Liver (tissue), 9 donors: Measurements from ENCODE around the gene ZNF629. TPM values are rescaled to one million over a fixed set of nuclear protein-coding genes. Genes with fewer than 3 reads are reported as not detected.

Experiments used
- DNase-seq: peaks from one replicate; pipeline ENCODE4 v3.0.0-alpha.2; 2017; ENCODE audit warnings: low spot score
- H3K27ac ChIP-seq, 2 donors: one replicate each; pipeline ENCODE4 v1.7.0; 2013; ENCODE audit warnings: inconsistent platforms in 2 of 2, low read length in 2 of 2, control low read depth in 1 of 2, low read depth in 1 of 2, mild to moderate bottlenecking in 1 of 2
- H3K27me3 ChIP-seq, 4 donors: one replicate each; pipeline versions ENCODE4 v1.6.1 to v1.7.0; 2013; ENCODE audit warnings: low read length in 3 of 4, inconsistent platforms in 1 of 4, mild to moderate bottlenecking in 1 of 4, moderate library complexity in 1 of 4; ENCODE audit not compliant: control insufficient read depth in 4 of 4, insufficient read depth in 4 of 4
- H3K36me3 ChIP-seq, 4 donors: one replicate each; pipeline versions ENCODE4 v1.6.1 to v1.7.0; 2013; ENCODE audit warnings: low read length in 3 of 4, mild to moderate bottlenecking in 3 of 4, low read depth in 1 of 4, moderate library complexity in 1 of 4; ENCODE audit not compliant: control insufficient read depth in 4 of 4, insufficient read depth in 3 of 4
- H3K4me1 ChIP-seq, 4 donors: one replicate each; pipeline versions ENCODE4 v1.6.1 to v1.7.0; 2013; ENCODE audit warnings: low read length in 3 of 4, mild to moderate bottlenecking in 3 of 4, moderate library complexity in 1 of 4; ENCODE audit not compliant: control insufficient read depth in 4 of 4, insufficient read depth in 4 of 4
- H3K4me3 ChIP-seq, 3 donors: one replicate each; pipeline versions ENCODE4 v1.6.1 to v1.7.0; 2013; ENCODE audit warnings: low read length in 3 of 3, control low read depth in 1 of 3, low read depth in 1 of 3, mild to moderate bottlenecking in 1 of 3
- H3K9ac ChIP-seq, 2 donors: one replicate each; pipeline ENCODE4 v1.7.0; 2013; ENCODE audit warnings: low read length in 2 of 2, mild to moderate bottlenecking in 2 of 2, moderate library complexity in 2 of 2, control low read depth in 1 of 2, low read depth in 1 of 2
- H3K9me3 ChIP-seq, 4 donors: one replicate each; pipeline versions ENCODE4 v1.6.1 to v1.7.0; 2013; ENCODE audit warnings: low read length in 3 of 4; ENCODE audit not compliant: control insufficient read depth in 4 of 4
- EGR1 ChIP-seq, 2 donors: IDR thresholded peaks; 2 replicates each; pipeline ENCODE4 v1.6.1; 2016 to 2018; ENCODE audit warnings: antibody characterized with exemption in 2 of 2, low read depth in 2 of 2
- FOXA1 ChIP-seq: IDR thresholded peaks from 2 replicates; pipeline ENCODE4 v1.6.1; 2016; ENCODE audit warnings: antibody characterized with exemption
- GABPA ChIP-seq, 2 donors: IDR thresholded peaks in 1 of 2; conservative IDR thresholded peaks in 1 of 2; 2 replicates each; pipeline ENCODE4 v1.6.1; 2016; ENCODE audit warnings: antibody characterized with exemption in 2 of 2, mild to moderate bottlenecking in 1 of 2, moderate library complexity in 1 of 2
- HNF4A ChIP-seq, 2 donors: conservative IDR thresholded peaks; 2 replicates each; pipeline ENCODE4 v1.6.1; 2016; ENCODE audit warnings: antibody characterized with exemption in 2 of 2, mild to moderate bottlenecking in 2 of 2
- HNF4G ChIP-seq: IDR thresholded peaks from 2 replicates; pipeline ENCODE4 v1.6.1; 2016; ENCODE audit warnings: antibody characterized with exemption
- JUND ChIP-seq, 2 donors: IDR thresholded peaks; 2 replicates each; pipeline ENCODE4 v1.6.1; 2016; ENCODE audit warnings: antibody characterized with exemption in 2 of 2
- MAX ChIP-seq: IDR thresholded peaks from 2 replicates; pipeline ENCODE4 v1.6.1; 2016; ENCODE audit warnings: antibody characterized with exemption
- NR2F2 ChIP-seq: IDR thresholded peaks from 2 replicates; pipeline ENCODE4 v1.6.1; 2016; ENCODE audit warnings: antibody characterized with exemption
- RAD21 ChIP-seq, 2 donors: IDR thresholded peaks; 2 replicates each; pipeline ENCODE4 v1.6.1; 2016; ENCODE audit warnings: antibody characterized with exemption in 2 of 2, mild to moderate bottlenecking in 2 of 2
- REST ChIP-seq: IDR thresholded peaks from 2 replicates; pipeline ENCODE4 v1.6.1; 2016; ENCODE audit warnings: antibody characterized with exemption, mild to moderate bottlenecking
- RXRA ChIP-seq, 2 donors: IDR thresholded peaks; 2 replicates each; pipeline ENCODE4 v1.6.1; 2017 to 2018; ENCODE audit warnings: antibody characterized with exemption in 2 of 2, mild to moderate bottlenecking in 1 of 2
- SP1 ChIP-seq: IDR thresholded peaks from 2 replicates; pipeline ENCODE4 v1.6.1; 2018; ENCODE audit warnings: antibody characterized with exemption, mild to moderate bottlenecking
- TAF1 ChIP-seq: conservative IDR thresholded peaks from 2 replicates; pipeline ENCODE4 v1.6.1; 2016; ENCODE audit warnings: antibody characterized with exemption, mild to moderate bottlenecking
- YY1 ChIP-seq: IDR thresholded peaks from 2 replicates; pipeline ENCODE4 v1.6.1; 2016; ENCODE audit warnings: antibody characterized with exemption, mild to moderate bottlenecking
- WGBS: extraction: QIAGEN DNeasy Blood & Tissue Kit; methylation state at CpG from one replicate; pipeline ENCODE4 v1.1.7; 2013; 5-methylcytosine and 5-hydroxymethylcytosine counted together
- polyA plus RNA-seq, 2 donors: library from polyadenylated mRNA; stranded (reverse) in 1 of 2; unstranded in 1 of 2; fragments of 200-250 nt in 1 of 2; fragments of >200 nt in 1 of 2; fragmentation: Nextera tagmentation in 1 of 2; extraction: Ambion mirVana in 1 of 2; gene quantifications; one replicate each; pipeline versions ENCODE4 v1.2.1 to v1.2.3, GENCODE V29; 2013 to 2015
- total RNA-seq, 2 donors: library from RNA; depleted of rRNA; stranded (reverse); fragments of >200 nt; gene quantifications; one replicate each; pipeline ENCODE4 v1.2.3, GENCODE V29; 2014
- TF ChIP-seq, protein P1 (sequence below): IDR thresholded peaks from 2 replicates; pipeline ENCODE4 v1.6.1; 2016; ENCODE audit warnings: antibody characterized with exemption
- TF ChIP-seq, protein P2 (sequence below): fragments of 150-350 bp; IDR thresholded peaks from 2 replicates; pipeline ENCODE4 v1.5.1; 2017; ENCODE audit warnings: improper control_type of control experiment, low read depth, low read length; ENCODE audit not compliant: missing input control
- TF ChIP-seq, protein P3 (sequence below): IDR thresholded peaks from 2 replicates; pipeline ENCODE4 v1.6.1; 2016; ENCODE audit warnings: antibody characterized with exemption
- donor health status: healthy.
- donor health status: healthy.
- donor health status: healthy.
- donor health status: healthy.
- donor health status: healthy.

The ZNF629 gene
- total and polyA plus RNA-seq, 4 donors: 0.86 to 4.2 (median 3.4) TPM

- H3K9me3 ChIP-seq: no peaks in the 10 kb centered on the region
- H3K9ac ChIP-seq: no peak overlapping the region
- H3K27ac ChIP-seq: no peak overlapping the region
- DNase-seq: no peak
- no peak overlapping the region for H3K4me3 ChIP-seq
- 79% methylated on average over 8 of the region's 8 CpGs for WGBS
- no peaks in the 10 kb centered on the region for H3K36me3 ChIP-seq
- H3K27me3 ChIP-seq: no peaks in the 10 kb centered on the region
- H3K4me1 ChIP-seq: no peaks in the 10 kb centered on the region
- TF ChIP-seq REST (no peak), HNF4G (no peak), SP1 (no peak), HNF4A (conservative IDR thresholded peaks at IDR 0.05) (no peak)
- TF ChIP-seq, protein P1, sequence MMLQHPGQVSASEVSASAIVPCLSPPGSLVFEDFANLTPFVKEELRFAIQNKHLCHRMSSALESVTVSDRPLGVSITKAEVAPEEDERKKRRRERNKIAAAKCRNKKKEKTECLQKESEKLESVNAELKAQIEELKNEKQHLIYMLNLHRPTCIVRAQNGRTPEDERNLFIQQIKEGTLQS: no peak
These were observed 10.8 kb upstream of the ZNF629 start for GRCh38 chr16:30797670-30798309.

DNA sequence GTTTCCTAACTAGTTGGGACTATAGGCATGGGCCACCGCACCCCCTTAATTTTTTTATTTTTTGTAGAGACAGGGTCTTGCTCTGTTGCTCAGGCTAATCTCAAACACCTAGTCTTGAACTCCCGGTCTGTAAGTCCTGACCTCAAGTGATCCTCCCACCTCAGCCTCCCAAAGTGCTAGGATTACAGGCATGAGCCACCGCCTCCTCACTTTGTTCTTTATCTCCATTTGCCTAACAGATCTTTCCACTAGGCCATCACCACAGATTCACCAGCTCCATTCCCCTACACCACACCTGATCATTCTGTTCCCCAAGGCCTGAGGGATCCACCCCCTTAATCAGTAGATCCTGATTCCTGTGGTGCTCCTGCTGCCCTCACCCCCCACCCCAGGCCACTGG lies 7.6 kb upstream of the ZNF629 start:
- Histone ChIP-seq H3K27ac (no peak overlapping the region), H3K4me1 (no peaks in the 10 kb centered on the region), H3K4me3 (no peak overlapping the region), H3K9ac (no peak overlapping the region), H3K9me3 (no peaks in the 10 kb centered on the region), H3K36me3 (no peaks in the 10 kb centered on the region), H3K27me3 (no peaks in the 10 kb centered on the region)
- no peak for DNase-seq
- TF ChIP-seq GABPA (IDR thresholded peaks at IDR 0.05 in 1 of 2, conservative IDR thresholded peaks at IDR 0.05 in 1 of 2) (no peak), TAF1 (no peak), EGR1 (IDR thresholded peaks at IDR 0.05; ENCODE audit: low read depth in 2 of 2) (no peak), HNF4A (conservative IDR thresholded peaks at IDR 0.05) (no peak), MAX (no peak), YY1 (no peak), FOXA1 (no peak), REST (no peak), RXRA (IDR thresholded peaks at IDR 0.05) (no peak), SP1 (no peak), HNF4G (no peak), JUND (IDR thresholded peaks at IDR 0.05) (no peak), NR2F2 (no peak), RAD21 (IDR thresholded peaks at IDR 0.05) (no peak)
- TF ChIP-seq, protein P2, sequence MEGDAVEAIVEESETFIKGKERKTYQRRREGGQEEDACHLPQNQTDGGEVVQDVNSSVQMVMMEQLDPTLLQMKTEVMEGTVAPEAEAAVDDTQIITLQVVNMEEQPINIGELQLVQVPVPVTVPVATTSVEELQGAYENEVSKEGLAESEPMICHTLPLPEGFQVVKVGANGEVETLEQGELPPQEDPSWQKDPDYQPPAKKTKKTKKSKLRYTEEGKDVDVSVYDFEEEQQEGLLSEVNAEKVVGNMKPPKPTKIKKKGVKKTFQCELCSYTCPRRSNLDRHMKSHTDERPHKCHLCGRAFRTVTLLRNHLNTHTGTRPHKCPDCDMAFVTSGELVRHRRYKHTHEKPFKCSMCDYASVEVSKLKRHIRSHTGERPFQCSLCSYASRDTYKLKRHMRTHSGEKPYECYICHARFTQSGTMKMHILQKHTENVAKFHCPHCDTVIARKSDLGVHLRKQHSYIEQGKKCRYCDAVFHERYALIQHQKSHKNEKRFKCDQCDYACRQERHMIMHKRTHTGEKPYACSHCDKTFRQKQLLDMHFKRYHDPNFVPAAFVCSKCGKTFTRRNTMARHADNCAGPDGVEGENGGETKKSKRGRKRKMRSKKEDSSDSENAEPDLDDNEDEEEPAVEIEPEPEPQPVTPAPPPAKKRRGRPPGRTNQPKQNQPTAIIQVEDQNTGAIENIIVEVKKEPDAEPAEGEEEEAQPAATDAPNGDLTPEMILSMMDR: no peak
- TF ChIP-seq, protein P3, sequence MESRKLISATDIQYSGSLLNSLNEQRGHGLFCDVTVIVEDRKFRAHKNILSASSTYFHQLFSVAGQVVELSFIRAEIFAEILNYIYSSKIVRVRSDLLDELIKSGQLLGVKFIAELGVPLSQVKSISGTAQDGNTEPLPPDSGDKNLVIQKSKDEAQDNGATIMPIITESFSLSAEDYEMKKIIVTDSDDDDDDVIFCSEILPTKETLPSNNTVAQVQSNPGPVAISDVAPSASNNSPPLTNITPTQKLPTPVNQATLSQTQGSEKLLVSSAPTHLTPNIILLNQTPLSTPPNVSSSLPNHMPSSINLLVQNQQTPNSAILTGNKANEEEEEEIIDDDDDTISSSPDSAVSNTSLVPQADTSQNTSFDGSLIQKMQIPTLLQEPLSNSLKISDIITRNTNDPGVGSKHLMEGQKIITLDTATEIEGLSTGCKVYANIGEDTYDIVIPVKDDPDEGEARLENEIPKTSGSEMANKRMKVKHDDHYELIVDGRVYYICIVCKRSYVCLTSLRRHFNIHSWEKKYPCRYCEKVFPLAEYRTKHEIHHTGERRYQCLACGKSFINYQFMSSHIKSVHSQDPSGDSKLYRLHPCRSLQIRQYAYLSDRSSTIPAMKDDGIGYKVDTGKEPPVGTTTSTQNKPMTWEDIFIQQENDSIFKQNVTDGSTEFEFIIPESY: no peak
- TF ChIP-seq, protein P1: no peak
- 97% methylated on average over 3 of the region's 3 CpGs for WGBS
